Peyer's patch (tissue), 4 donors: Measurements from ENCODE around the gene RPL6. TPM values are rescaled to one million over a fixed set of nuclear protein-coding genes. Genes with fewer than 3 reads are reported as not detected.
"Not testable (repeated sequence)": the region's sequence is repeated elsewhere in the genome, so short reads cannot be mapped to it uniquely, and the experiment has no call there.

Experiments used
- DNase-seq, 3 donors: peaks; one replicate each; pipeline ENCODE4 v3.0.0-alpha.2; 2017 to 2019
- H3K27ac ChIP-seq, 4 donors: fragments of 200-600 bp; sonication (generic); one replicate each; pipeline ENCODE4 v1.5.1; 2016 to 2019
- H3K27me3 ChIP-seq, 2 donors: fragments of 200-600 bp; sonication (generic); one replicate each; pipeline ENCODE4 v1.5.1; 2019
- H3K36me3 ChIP-seq, 3 donors: fragments of 200-600 bp; sonication (generic); one replicate each; pipeline ENCODE4 v1.5.1; 2016 to 2019
- H3K4me1 ChIP-seq, 4 donors: fragments of 200-600 bp; sonication (generic); one replicate each; pipeline ENCODE4 v1.5.1; 2016 to 2019
- H3K4me3 ChIP-seq, 4 donors: fragments of 200-600 bp; sonication (generic); 1 replicate in 3 of 4; 2 replicates in 1 of 4; pipeline ENCODE4 v1.5.1; 2016 to 2019; ENCODE audit warnings: mild to moderate bottlenecking in 1 of 4
- H3K9me3 ChIP-seq, 4 donors: fragments of 200-600 bp; sonication (generic); one replicate each; pipeline ENCODE4 v1.5.1; 2016 to 2019; ENCODE audit warnings: mild to moderate bottlenecking in 1 of 4
- POLR2A ChIP-seq, 2 donors: fragments of 450-650 bp; IDR thresholded peaks; one replicate each; pipeline ENCODE4 v1.5.1; 2017; ENCODE audit warnings: antibody characterized with exemption in 2 of 2, mild to moderate bottlenecking in 2 of 2, moderate library complexity in 2 of 2
- total RNA-seq, 4 donors: library from RNA; depleted of rRNA; stranded (reverse); fragments of >200 nt; gene quantifications; one replicate each; pipeline ENCODE4 v1.1.0, GENCODE V29; 2016
- TF ChIP-seq, protein P1 (sequence below), 6 experiments: fragments of 450-650 bp in 4 of 6; fragments of 200-600 bp in 2 of 6; sonication (generic) in 1 of 6; IDR thresholded peaks; one replicate each; pipeline ENCODE4 v1.5.1; 2017 to 2019; ENCODE audit warnings: antibody characterized with exemption in 6 of 6, mild to moderate bottlenecking in 3 of 6, moderate library complexity in 1 of 6

RPL6 gene
- total RNA-seq, 4 donors from 2014 or later = 448 to 1,258 (median 570) TPM

DNA sequence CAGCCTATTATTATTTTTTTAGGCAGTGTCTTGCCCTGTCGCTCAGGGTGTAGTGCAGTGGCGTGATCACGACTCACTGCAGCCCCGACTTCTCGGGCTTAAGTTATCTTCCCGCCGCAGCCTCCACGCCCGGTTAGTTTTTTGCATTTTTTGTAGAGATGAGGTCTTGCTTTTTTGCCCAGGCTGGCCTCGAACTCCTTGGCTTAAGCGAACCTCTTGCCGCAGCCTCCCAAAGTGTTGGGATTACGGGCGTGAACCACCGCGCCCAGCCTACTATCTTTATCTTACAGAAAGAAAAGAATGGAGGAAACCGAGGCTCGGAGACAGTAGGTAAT is 8.8 kb upstream of the RPL6 start:
- Histone ChIP-seq H3K4me3 (peak overlapping the region; percentile 84 to 98 (median 90)), H3K4me1 (peaks cover 0 to 29% (median 5%) of the 10 kb centered on the region in 4 donors), H3K27me3 (no peaks in the 10 kb centered on the region), H3K9me3 (no peaks in the 10 kb centered on the region), H3K36me3 (no peaks in the 10 kb centered on the region), H3K27ac (peak overlapping the region; percentile 92 to 98 (median 94))
- TF ChIP-seq, protein P1, sequence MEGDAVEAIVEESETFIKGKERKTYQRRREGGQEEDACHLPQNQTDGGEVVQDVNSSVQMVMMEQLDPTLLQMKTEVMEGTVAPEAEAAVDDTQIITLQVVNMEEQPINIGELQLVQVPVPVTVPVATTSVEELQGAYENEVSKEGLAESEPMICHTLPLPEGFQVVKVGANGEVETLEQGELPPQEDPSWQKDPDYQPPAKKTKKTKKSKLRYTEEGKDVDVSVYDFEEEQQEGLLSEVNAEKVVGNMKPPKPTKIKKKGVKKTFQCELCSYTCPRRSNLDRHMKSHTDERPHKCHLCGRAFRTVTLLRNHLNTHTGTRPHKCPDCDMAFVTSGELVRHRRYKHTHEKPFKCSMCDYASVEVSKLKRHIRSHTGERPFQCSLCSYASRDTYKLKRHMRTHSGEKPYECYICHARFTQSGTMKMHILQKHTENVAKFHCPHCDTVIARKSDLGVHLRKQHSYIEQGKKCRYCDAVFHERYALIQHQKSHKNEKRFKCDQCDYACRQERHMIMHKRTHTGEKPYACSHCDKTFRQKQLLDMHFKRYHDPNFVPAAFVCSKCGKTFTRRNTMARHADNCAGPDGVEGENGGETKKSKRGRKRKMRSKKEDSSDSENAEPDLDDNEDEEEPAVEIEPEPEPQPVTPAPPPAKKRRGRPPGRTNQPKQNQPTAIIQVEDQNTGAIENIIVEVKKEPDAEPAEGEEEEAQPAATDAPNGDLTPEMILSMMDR (IDR thresholded peaks at IDR 0.05) = no peak
- no peak for TF ChIP-seq POLR2A (IDR thresholded peaks at IDR 0.05)
- DNase-seq = no peak

DNA sequence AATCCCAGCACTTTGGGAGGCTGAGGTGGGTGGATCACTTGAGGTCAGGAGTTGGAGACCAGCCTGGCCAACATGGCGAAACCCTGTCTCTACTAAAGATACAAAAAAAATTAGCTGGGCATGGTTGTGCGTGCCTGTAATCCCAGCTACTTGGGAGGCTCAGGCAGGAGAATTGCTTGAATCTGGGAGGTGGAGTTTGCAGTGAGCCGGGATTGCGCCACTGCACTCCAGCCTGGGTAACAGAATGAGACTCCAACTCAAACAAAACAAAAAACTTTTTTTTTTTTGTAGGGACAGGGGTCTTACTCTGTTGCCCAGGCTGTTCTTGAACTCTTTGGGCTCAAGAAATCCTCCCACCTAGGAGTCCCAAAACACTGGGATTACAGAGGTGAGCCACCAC is 6.1 kb upstream of the RPL6 start:
- peaks cover 0 to 17% (median 5%) of the 10 kb centered on the region in 4 donors for H3K4me1 ChIP-seq
- H3K4me3 ChIP-seq, H3K27ac ChIP-seq, H3K9me3 ChIP-seq, DNase-seq, H3K36me3 ChIP-seq, H3K27me3 ChIP-seq: not testable (repeated sequence)

DNA sequence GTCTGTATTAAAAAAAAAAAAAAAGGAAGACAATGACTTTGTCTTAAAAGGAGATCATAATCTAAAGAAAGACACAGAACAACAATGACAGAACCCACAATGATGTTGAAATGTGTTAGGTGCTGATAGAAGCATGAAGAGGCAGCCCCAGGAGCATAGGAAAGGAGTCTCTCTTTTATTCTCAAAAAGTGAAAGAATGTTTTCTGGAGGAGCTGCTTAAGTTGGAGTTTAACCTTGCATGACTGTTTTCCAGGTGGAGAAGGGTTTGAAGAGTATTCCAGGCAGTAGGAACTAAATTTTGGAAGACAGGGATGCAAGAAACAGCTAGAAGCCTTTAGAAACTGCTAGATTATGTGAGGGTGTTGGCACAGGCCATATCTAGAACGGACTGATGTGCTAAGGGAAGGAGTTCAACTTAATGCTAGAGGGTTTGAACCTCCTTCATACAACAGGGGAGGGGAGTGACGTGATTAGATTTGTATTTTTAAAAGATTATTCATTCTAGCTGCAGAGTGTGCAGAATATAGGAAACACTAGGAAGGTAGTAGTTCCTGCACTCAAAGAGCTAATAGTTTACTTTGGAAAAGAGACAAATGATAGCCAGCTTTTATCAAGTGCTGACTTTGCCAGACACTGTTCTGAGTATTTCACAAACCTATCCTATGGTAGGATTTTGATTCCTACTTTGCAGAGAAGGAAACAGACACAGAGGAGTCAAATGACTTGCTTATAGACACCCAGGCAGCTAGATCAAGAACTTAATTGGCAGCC is 4.6 kb upstream of the RPL6 start:
- H3K4me1 ChIP-seq = peaks cover 0 to 9% (median 3%) of the 10 kb centered on the region in 4 donors
- no peaks in the 10 kb centered on the region for H3K9me3 ChIP-seq
- no peak for DNase-seq
- no peak overlapping the region for H3K27ac ChIP-seq
- H3K27me3 ChIP-seq = no peaks in the 10 kb centered on the region
- no peak for TF ChIP-seq POLR2A (IDR thresholded peaks at IDR 0.05)
- TF ChIP-seq, protein P1 (IDR thresholded peaks at IDR 0.05) = no peak
- no peak overlapping the region for H3K4me3 ChIP-seq
- no peaks in the 10 kb centered on the region for H3K36me3 ChIP-seq

DNA sequence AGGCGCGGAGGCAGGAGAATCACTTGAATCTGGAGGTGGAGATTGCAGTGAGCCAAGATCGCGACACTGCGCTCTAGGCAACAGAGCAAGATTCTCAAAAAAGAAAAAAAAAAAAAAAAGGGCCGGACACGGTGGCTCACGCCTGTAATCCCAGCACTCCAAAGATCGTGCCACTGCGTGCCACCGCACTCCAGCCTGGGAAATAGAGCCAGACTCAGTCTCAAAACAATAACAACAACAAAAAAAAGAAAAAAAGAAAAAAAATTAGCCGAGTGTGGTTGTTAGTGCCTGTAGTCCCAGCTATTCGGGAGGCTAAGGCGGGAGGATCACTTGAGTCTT is 470 bp upstream of the RPL6 start:
- DNase-seq = no peak
- TF ChIP-seq POLR2A (IDR thresholded peaks at IDR 0.05) = no peak
- TF ChIP-seq, protein P1 (IDR thresholded peaks at IDR 0.05) = no peak
- H3K36me3 ChIP-seq = peaks cover 0 to 34% (median 3%) of the 10 kb centered on the region in 3 donors
- no peaks in the 10 kb centered on the region for H3K27me3 ChIP-seq
- H3K27ac ChIP-seq = peak overlapping the region in 1 of 4 donors; percentile 84
- peak overlapping the region in 2 of 4 donors; percentile 76 to 94 for H3K4me3 ChIP-seq
- H3K4me1 ChIP-seq = peaks cover 0 to 20% (median 4%) of the 10 kb centered on the region in 4 donors
- no peaks in the 10 kb centered on the region for H3K9me3 ChIP-seq

DNA sequence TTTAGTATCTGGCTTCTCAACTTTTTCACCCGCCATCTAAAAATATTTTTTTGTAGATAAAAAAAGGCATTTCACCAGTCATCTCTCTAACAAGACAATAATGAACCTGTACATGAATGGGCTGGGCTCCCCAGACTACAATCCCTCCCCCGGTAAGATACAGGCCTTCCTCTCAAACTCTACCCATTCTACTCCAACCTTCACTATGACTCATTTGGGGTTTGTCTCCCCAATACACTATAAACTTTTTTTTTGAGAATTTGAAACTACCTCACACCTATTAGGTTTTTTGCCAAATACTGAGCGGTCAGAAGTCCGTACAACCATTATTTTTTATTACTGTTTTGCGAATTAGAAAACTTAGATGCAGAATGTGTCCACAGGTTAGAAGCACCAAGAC is 784 bp downstream of the RPL6 start:
- TF ChIP-seq POLR2A (IDR thresholded peaks at IDR 0.05) = no peak
- TF ChIP-seq, protein P1 (IDR thresholded peaks at IDR 0.05) = no peak
- Histone ChIP-seq H3K27ac (peak overlapping the region; percentile 74 to 91 (median 85)), H3K36me3 (peaks cover 0 to 40% (median 3%) of the 10 kb centered on the region in 3 donors), H3K27me3 (no peaks in the 10 kb centered on the region), H3K4me3 (peak overlapping the region; percentile 63 to 94 (median 75)), H3K9me3 (no peaks in the 10 kb centered on the region), H3K4me1 (peaks cover 0 to 20% (median 4%) of the 10 kb centered on the region in 4 donors)
- no peak for DNase-seq

DNA sequence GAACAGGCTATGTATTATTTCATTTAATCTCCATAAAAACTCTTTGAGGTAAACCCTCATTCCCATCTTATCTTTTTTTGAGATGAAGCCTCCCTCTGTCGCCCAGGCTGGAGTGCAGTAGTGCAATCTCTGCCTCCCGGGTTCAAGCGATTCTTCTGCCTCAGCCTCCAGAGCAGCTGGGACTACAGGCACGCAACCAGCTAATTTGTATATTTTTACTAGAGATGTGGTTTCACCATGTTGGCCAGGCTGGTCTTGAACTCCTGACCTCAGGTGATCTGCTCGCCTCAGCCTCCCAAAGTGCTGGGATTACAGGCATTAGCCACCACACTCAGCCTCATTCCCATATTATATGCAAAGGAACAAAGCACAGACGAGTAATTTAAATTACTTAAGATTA is 1.7 kb downstream of the RPL6 start:
- H3K4me1 ChIP-seq = peaks cover 0 to 20% (median 4%) of the 10 kb centered on the region in 4 donors
- H3K9me3 ChIP-seq, DNase-seq, H3K27me3 ChIP-seq: not testable (repeated sequence)
- peaks cover 0 to 40% (median 3%) of the 10 kb centered on the region in 3 donors for H3K36me3 ChIP-seq
- H3K27ac ChIP-seq = peak overlapping the region in 1 of 4 donors; percentile 84
- H3K4me3 ChIP-seq = peak overlapping the region in 1 of 4 donors; percentile 74
